Stomach (tissue), 9 donors: ENCODE data around the gene CEP72. TPM values are rescaled to one million over a fixed set of nuclear protein-coding genes. Genes with fewer than 3 reads are reported as not detected.

Experiments used
- DNase-seq, 2 donors: peaks; one replicate each; pipeline versions ENCODE4 v3.0.0 to v3.0.0-alpha.2; 2013 to 2019
- H3K27ac ChIP-seq, 5 donors: fragments of 200-600 bp in 4 of 5; sonication (generic) in 4 of 5; one replicate each; pipeline ENCODE4 v1.5.1; 2013 to 2019; ENCODE audit warnings: mild to moderate bottlenecking in 1 of 5, moderate library complexity in 1 of 5
- H3K27me3 ChIP-seq, 3 donors: fragments of 200-600 bp; sonication (generic); one replicate each; pipeline ENCODE4 v1.5.1; 2017 to 2019; ENCODE audit warnings: mixed run types in 1 of 3
- H3K36me3 ChIP-seq, 4 donors: fragments of 200-600 bp; sonication (generic); 1 replicate in 3 of 4; 2 replicates in 1 of 4; pipeline ENCODE4 v1.5.1; 2016 to 2019
- H3K4me1 ChIP-seq, 4 donors: fragments of 200-600 bp; sonication (generic); one replicate each; pipeline ENCODE4 v1.5.1; 2016 to 2019
- H3K4me3 ChIP-seq, 4 donors: fragments of 200-600 bp; sonication (generic) in 3 of 4; one replicate each; pipeline ENCODE4 v1.5.1; 2016 to 2019; ENCODE audit warnings: mild to moderate bottlenecking in 1 of 4
- H3K9me3 ChIP-seq, 4 donors: fragments of 200-600 bp; sonication (generic); one replicate each; pipeline ENCODE4 v1.5.1; 2016 to 2019
- CTCF ChIP-seq, 7 experiments: fragments of 450-650 bp in 4 of 7; fragments of 200-600 bp in 3 of 7; sonication (generic) in 3 of 7; IDR thresholded peaks; one replicate each; pipeline ENCODE4 v1.5.1; 2016 to 2019; ENCODE audit warnings: antibody characterized with exemption in 7 of 7, control low read depth in 2 of 7, mild to moderate bottlenecking in 1 of 7
- EP300 ChIP-seq: sonication (generic); formaldehyde crosslinking; IDR thresholded peaks from one replicate; pipeline ENCODE4 v1.6.1; 2017; ENCODE audit warnings: antibody characterized with exemption
- POLR2A ChIP-seq, 4 donors: fragments of 450-650 bp; IDR thresholded peaks; one replicate each; pipeline ENCODE4 v1.6.1; 2016; ENCODE audit warnings: antibody characterized with exemption in 4 of 4, control low read depth in 2 of 4, mild to moderate bottlenecking in 1 of 4, moderate library complexity in 1 of 4
- POLR2AphosphoS5 ChIP-seq, 3 donors: sonication (generic); formaldehyde crosslinking; IDR thresholded peaks; one replicate each; pipeline ENCODE4 v1.6.1; 2016; ENCODE audit warnings: antibody characterized with exemption in 3 of 3
- WGBS, 5 donors: extraction: QIAGEN DNeasy Blood & Tissue Kit in 3 of 5; methylation state at CpG; one replicate each; pipeline versions ENCODE4 v1.1.5 to v1.1.7; 2013 to 2018; 5-methylcytosine and 5-hydroxymethylcytosine counted together
- intact Hi-C: fragments of 100-400 bp; cut with DNase I; formaldehyde crosslinking; loops from one replicate; pipeline ENCODE4 v1.15.1; 2023; ENCODE audit warnings: low total_unique reads
- polyA plus RNA-seq, 3 donors: library from polyadenylated mRNA; stranded (reverse); fragments of 200-250 nt; gene quantifications; one replicate each; pipeline ENCODE4 v1.2.3, GENCODE V29; 2013
- total RNA-seq, 5 donors: library from RNA; depleted of rRNA; stranded (reverse); fragments of >200 nt; gene quantifications; one replicate each; pipeline versions ENCODE4 v1.1.0 to v1.2.3, GENCODE V29; 2014 to 2016
- donor health status: healthy with polysubstance abuse.
- donor health status: Bipolar disorder and iron deficiency.
- donor health status: healthy.

Gene CEP72
- total and polyA plus RNA-seq, 8 donors: 0.14 to 11.1 (median 2.1) TPM

DNA sequence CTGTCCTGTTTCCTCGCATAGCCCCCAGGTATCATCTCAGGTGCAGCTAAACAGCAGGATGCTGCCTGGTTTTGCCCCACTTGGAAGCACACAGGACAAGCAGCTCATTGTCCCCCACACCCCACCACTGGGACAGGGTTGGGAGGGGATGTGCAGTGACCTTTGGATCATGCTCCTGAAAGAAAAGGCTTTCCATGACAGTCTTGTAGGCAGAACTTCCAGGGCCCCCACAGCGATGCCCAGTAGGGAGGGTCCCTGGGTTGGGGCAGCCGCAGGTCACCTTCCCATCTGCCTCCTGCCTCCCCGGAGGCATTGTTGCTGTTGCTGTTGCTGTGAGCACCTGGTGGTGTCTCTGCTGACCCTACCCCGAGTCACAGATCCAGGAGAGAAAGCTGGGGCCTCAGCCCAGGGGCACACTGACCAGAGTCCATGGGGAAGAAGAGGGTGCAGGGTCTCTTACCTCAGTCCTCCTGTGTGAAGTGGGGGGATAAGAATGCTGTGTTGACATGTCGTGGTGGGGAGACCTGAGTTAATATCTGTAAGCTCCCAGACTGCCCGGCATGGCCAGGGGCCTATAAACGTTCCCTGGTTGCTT is 8.5 kb downstream of the CEP72 start:
- H3K4me3 ChIP-seq: no peak overlapping the region
- H3K27me3 ChIP-seq: no peaks in the 10 kb centered on the region
- WGBS, 5 donors: 93 to 99% (median 95%) methylated on average over 8 of the region's 8 CpGs
- no peaks in the 10 kb centered on the region for H3K4me1 ChIP-seq
- intact Hi-C loops: no loop called here
- DNase-seq: no peak
- H3K9me3 ChIP-seq: no peaks in the 10 kb centered on the region
- no peak for TF ChIP-seq CTCF (IDR thresholded peaks at IDR 0.05)
- TF ChIP-seq EP300: no peak
- H3K27ac ChIP-seq: no peak overlapping the region
- peaks cover 13 to 79% (median 67%) of the 10 kb centered on the region in 4 donors for H3K36me3 ChIP-seq

GRCh38 chr5:621341-621761 is 9.2 kb downstream of the CEP72 start:
- H3K9me3 ChIP-seq: no peaks in the 10 kb centered on the region

DNA sequence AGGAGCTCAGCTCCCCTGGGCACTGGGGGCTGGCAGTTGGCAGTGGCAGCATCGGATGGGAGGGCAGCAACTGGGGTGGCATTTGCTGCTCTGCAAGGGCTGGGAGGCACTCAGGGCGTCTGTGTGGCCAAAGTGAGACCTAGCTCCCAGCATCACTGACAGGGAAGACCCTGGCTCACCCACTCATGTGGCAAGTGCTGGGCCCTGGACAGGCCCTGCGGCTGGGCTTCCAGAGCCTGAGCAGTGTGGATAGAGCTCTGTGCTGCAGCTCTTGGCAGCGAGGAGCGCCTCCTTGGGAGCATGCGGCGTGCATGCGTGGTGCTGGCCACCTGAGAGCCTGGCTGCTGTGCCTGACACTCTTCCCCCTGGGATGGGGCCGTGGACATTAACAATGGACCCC is 10.2 kb downstream of the CEP72 start:
- no peak overlapping the region for H3K4me3 ChIP-seq
- TF ChIP-seq CTCF (IDR thresholded peaks at IDR 0.05) (no peak), POLR2A (IDR thresholded peaks at IDR 0.05) (no peak), POLR2AphosphoS5 (IDR thresholded peaks at IDR 0.05) (no peak), EP300 (no peak)
- H3K9me3 ChIP-seq: no peaks in the 10 kb centered on the region
- H3K27me3 ChIP-seq: no peaks in the 10 kb centered on the region
- intact Hi-C loops: no loop called here
- H3K36me3 ChIP-seq: peaks cover 13 to 82% (median 79%) of the 10 kb centered on the region in 4 donors
- H3K4me1 ChIP-seq: no peaks in the 10 kb centered on the region
- H3K27ac ChIP-seq: no peak overlapping the region
- no peak for DNase-seq
- WGBS, 5 donors: 90 to 95% (median 94%) methylated on average over 9 of the region's 9 CpGs

More at GRCh38 chr5:621341-621761, 9.2 kb downstream of the CEP72 start:
- no peak overlapping the region for H3K4me3 ChIP-seq
- intact Hi-C loops: no loop called here
- DNase-seq: no peak
- TF ChIP-seq EP300 (no peak), POLR2AphosphoS5 (IDR thresholded peaks at IDR 0.05) (no peak), POLR2A (IDR thresholded peaks at IDR 0.05) (no peak), CTCF (IDR thresholded peaks at IDR 0.05) (no peak)
- no peaks in the 10 kb centered on the region for H3K27me3 ChIP-seq
- no peaks in the 10 kb centered on the region for H3K4me1 ChIP-seq
- no peak overlapping the region for H3K27ac ChIP-seq
- H3K36me3 ChIP-seq: peaks cover 13 to 86% (median 74%) of the 10 kb centered on the region in 4 donors
- 93 to 96% (median 95%) methylated on average over 16 of the region's 16 CpGs for WGBS, 5 donors

GRCh38 chr5:622946-623522 is 10.9 kb downstream of the CEP72 start:
- 92 to 97% (median 95%) methylated on average over 31 of the region's 31 CpGs for WGBS, 5 donors
- H3K36me3 ChIP-seq: peaks cover 13 to 86% (median 84%) of the 10 kb centered on the region in 4 donors
- H3K27ac ChIP-seq: no peak overlapping the region
- no peak overlapping the region for H3K4me3 ChIP-seq
- intact Hi-C loops: no loop called here
- TF ChIP-seq EP300 (no peak), POLR2A (IDR thresholded peaks at IDR 0.05) (no peak), CTCF (IDR thresholded peaks at IDR 0.05) (no peak), POLR2AphosphoS5 (IDR thresholded peaks at IDR 0.05) (no peak)
- DNase-seq: no peak
- H3K4me1 ChIP-seq: no peaks in the 10 kb centered on the region
- H3K27me3 ChIP-seq: no peaks in the 10 kb centered on the region
- no peaks in the 10 kb centered on the region for H3K9me3 ChIP-seq
